GM12874 (cell line): Measurements from ENCODE around the gene CCDC167.
A peak's percentile ranks its signal among the peaks of the same experiment; 100 is the strongest.

Source experiments
- TF ChIP-seq, protein P1 (sequence below): IDR thresholded peaks from 2 replicates; pipeline ENCODE4 v1.5.1; 2011; ENCODE audit warnings: low read depth, mild to moderate bottlenecking, control low read depth, low read length, moderate library complexity; ENCODE audit not compliant: insufficient read depth

Gene CCDC167

GRCh38 chr6:37490536-37491170 is 9.0 kb downstream of the CCDC167 start:
- TF ChIP-seq, protein P1, sequence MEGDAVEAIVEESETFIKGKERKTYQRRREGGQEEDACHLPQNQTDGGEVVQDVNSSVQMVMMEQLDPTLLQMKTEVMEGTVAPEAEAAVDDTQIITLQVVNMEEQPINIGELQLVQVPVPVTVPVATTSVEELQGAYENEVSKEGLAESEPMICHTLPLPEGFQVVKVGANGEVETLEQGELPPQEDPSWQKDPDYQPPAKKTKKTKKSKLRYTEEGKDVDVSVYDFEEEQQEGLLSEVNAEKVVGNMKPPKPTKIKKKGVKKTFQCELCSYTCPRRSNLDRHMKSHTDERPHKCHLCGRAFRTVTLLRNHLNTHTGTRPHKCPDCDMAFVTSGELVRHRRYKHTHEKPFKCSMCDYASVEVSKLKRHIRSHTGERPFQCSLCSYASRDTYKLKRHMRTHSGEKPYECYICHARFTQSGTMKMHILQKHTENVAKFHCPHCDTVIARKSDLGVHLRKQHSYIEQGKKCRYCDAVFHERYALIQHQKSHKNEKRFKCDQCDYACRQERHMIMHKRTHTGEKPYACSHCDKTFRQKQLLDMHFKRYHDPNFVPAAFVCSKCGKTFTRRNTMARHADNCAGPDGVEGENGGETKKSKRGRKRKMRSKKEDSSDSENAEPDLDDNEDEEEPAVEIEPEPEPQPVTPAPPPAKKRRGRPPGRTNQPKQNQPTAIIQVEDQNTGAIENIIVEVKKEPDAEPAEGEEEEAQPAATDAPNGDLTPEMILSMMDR = no peak

GRCh38 chr6:37489697-37490336 is 9.9 kb downstream of the CCDC167 start:
- TF ChIP-seq, protein P1 = peak; percentile 20; the same call in 1 of the 2 replicates

GRCh38 chr6:37488476-37488875 is 11.2 kb downstream of the CCDC167 start:
- TF ChIP-seq, protein P1 = no peak

GRCh38 chr6:37487591-37488380 is 11.9 kb downstream of the CCDC167 start:
- TF ChIP-seq, protein P1 = no peak

DNA sequence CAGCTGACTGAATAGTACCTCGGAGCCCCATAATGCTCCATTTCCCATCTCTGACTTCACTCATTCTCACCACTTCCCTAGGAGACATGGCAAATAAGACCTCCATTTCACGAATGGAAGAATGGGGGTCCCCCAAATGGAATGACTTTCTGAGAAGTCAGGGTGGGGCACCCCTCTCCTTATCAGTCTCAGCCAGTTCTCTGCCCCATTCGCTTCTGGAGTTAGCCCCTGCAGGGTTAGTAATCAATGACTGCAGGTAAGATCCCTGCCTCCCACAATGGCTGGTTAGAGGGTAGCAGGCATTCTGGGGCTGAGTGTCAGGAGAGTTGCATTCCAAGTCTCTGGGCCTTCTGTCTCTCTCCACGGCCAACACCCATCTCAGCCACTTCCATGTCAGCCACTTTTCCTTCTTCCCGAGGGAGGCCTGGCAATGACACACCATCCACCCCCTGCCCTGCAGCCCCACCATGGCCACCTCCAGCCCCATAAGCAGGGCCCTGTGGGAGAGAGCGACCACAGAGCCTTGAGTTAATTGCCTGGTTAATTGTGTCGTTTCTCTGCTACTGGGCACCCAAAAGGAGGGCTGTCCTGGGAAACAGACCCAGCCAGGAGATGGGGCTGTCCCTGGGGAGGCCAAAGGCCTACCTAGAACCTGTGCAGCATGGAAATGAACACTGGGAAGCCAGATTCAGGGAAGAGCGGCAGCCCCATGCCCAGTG is 13.4 kb downstream of the CCDC167 start:
- TF ChIP-seq, protein P1 = no peak

GRCh38 chr6:37485291-37485702 is 14.4 kb downstream of the CCDC167 start:
- TF ChIP-seq, protein P1 = no peak

- TF ChIP-seq, protein P1 = no peak
Observed at GRCh38 chr6:37484786-37485170, 14.9 kb downstream of the CCDC167 start.
